HL-60 (cell line): ENCODE measurements around the gene SASH1.

Experiments
- DNase-seq, 2 experiments: peaks; one replicate each; pipeline ENCODE4 v3.0.0-alpha.2; 2010 to 2020; ENCODE audit warnings: low read depth in 1 of 2, low spot score in 1 of 2
- H3K27ac ChIP-seq: fragments of 250-450 bp; sonication (Bioruptor Pico); replicated peaks from 2 replicates; pipeline ENCODE4 v1.5.1; 2020; ENCODE audit warnings: mild to moderate bottlenecking, moderate library complexity
- H3K27me3 ChIP-seq: fragments of 250-450 bp; sonication (Bioruptor Pico); 2 replicates; pipeline ENCODE4 v1.5.1; 2021; ENCODE audit warnings: mild to moderate bottlenecking, moderate library complexity; ENCODE audit not compliant: insufficient read depth, poor library complexity, severe bottlenecking
- H3K4me3 ChIP-seq: replicated peaks from 2 replicates; pipeline ENCODE4 v1.5.1; 2011; ENCODE audit warnings: mild to moderate bottlenecking, control low read depth, low read length; ENCODE audit not compliant: insufficient read depth
- CTCF ChIP-seq: IDR thresholded peaks from one replicate; pipeline ENCODE4 v1.5.1; 2011; ENCODE audit warnings: low read length, control low read depth, inconsistent platforms; ENCODE audit not compliant: insufficient read depth
- GABPA ChIP-seq: IDR thresholded peaks from 2 replicates; pipeline ENCODE4 v1.6.1; 2012; ENCODE audit warnings: low read depth
- POLR2AphosphoS5 ChIP-seq: IDR thresholded peaks from 2 replicates; pipeline ENCODE4 v1.6.1; 2012; ENCODE audit warnings: low read depth
- SPI1 ChIP-seq: IDR thresholded peaks from 2 replicates; pipeline ENCODE4 v1.6.1; 2012; ENCODE audit warnings: low read depth, mild to moderate bottlenecking, borderline replicate concordance
- TF ChIP-seq, protein P1 (sequence below): IDR thresholded peaks from 2 replicates; pipeline ENCODE4 v1.6.1; 2012; ENCODE audit warnings: low read depth; ENCODE audit not compliant: insufficient replicate concordance

Gene SASH1

GRCh38 chr6:148529010-148529409 lies 186.4 kb downstream of the SASH1 start:
- DNase-seq = no peak
- Histone ChIP-seq H3K4me3 (no peak overlapping the region), H3K27me3 (no peaks in the 10 kb centered on the region), H3K27ac (no peak overlapping the region)
- no peak for TF ChIP-seq POLR2AphosphoS5
- no peak for TF ChIP-seq GABPA
- TF ChIP-seq CTCF = no peak
- TF ChIP-seq, protein P1, sequence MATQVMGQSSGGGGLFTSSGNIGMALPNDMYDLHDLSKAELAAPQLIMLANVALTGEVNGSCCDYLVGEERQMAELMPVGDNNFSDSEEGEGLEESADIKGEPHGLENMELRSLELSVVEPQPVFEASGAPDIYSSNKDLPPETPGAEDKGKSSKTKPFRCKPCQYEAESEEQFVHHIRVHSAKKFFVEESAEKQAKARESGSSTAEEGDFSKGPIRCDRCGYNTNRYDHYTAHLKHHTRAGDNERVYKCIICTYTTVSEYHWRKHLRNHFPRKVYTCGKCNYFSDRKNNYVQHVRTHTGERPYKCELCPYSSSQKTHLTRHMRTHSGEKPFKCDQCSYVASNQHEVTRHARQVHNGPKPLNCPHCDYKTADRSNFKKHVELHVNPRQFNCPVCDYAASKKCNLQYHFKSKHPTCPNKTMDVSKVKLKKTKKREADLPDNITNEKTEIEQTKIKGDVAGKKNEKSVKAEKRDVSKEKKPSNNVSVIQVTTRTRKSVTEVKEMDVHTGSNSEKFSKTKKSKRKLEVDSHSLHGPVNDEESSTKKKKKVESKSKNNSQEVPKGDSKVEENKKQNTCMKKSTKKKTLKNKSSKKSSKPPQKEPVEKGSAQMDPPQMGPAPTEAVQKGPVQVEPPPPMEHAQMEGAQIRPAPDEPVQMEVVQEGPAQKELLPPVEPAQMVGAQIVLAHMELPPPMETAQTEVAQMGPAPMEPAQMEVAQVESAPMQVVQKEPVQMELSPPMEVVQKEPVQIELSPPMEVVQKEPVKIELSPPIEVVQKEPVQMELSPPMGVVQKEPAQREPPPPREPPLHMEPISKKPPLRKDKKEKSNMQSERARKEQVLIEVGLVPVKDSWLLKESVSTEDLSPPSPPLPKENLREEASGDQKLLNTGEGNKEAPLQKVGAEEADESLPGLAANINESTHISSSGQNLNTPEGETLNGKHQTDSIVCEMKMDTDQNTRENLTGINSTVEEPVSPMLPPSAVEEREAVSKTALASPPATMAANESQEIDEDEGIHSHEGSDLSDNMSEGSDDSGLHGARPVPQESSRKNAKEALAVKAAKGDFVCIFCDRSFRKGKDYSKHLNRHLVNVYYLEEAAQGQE = no peak
- no peak for TF ChIP-seq SPI1

GRCh38 chr6:148530394-148530953 lies 187.8 kb downstream of the SASH1 start:
- H3K27me3 ChIP-seq = no peaks in the 10 kb centered on the region
- TF ChIP-seq POLR2AphosphoS5 (no peak), SPI1 (no peak), GABPA (no peak), CTCF (no peak)
- H3K27ac ChIP-seq = no peak overlapping the region; the same call in 1 of the 2 replicates
- no peak overlapping the region for H3K4me3 ChIP-seq
- DNase-seq = no peak

DNA sequence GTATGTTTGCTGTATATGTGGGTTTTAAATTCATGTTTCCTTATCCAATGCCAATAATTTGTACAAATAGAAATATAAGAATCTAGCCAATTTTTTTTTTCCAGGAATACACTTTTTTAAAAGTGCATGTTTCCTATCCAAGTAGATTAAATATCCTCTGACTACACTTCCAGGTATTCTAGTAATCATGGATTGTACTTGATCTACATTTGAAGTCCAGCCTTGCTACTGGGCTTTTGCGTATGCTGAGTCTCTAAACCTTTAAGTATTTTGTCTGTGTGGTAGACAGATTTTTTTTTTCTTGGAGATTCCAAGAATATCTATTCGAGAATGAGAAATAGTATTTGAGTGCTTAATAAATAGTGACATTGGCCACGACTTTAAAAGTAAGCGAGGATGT lies 188.3 kb downstream of the SASH1 start:
- Histone ChIP-seq H3K4me3 (no peak overlapping the region), H3K27ac (no peak overlapping the region), H3K27me3 (no peaks in the 10 kb centered on the region)
- TF ChIP-seq SPI1 (no peak), CTCF (no peak), GABPA (no peak), POLR2AphosphoS5 (no peak)
- TF ChIP-seq, protein P1 = no peak
- DNase-seq = no peak

GRCh38 chr6:148532698-148533097 lies 190.1 kb downstream of the SASH1 start:
- Histone ChIP-seq H3K27ac (no peak overlapping the region), H3K4me3 (no peak overlapping the region), H3K27me3 (peaks cover 2% of the 10 kb centered on the region)
- TF ChIP-seq GABPA (no peak), CTCF (no peak)
- no peak for DNase-seq
